AG09309 (cell line): ENCODE data around the gene TMEM258.
A peak's percentile ranks its signal among the peaks of the same experiment; 100 is the strongest.

ENCODE experiments used
- DNase-seq: peaks from one replicate; pipeline ENCODE4 v3.0.0-alpha.2; 2010; ENCODE audit warnings: low read depth
- H3K4me3 ChIP-seq: 2 replicates; pipeline ENCODE4 v1.5.1; 2011; ENCODE audit warnings: mild to moderate bottlenecking, low read depth, low read length, moderate library complexity; ENCODE audit not compliant: control insufficient read depth
- CTCF ChIP-seq: IDR thresholded peaks from 2 replicates; pipeline ENCODE4 v1.5.1; 2011; ENCODE audit warnings: mild to moderate bottlenecking, low read depth, low read length, inconsistent platforms; ENCODE audit not compliant: insufficient read depth, control insufficient read depth; ENCODE audit errors: missing control alignments

Gene TMEM258

DNA sequence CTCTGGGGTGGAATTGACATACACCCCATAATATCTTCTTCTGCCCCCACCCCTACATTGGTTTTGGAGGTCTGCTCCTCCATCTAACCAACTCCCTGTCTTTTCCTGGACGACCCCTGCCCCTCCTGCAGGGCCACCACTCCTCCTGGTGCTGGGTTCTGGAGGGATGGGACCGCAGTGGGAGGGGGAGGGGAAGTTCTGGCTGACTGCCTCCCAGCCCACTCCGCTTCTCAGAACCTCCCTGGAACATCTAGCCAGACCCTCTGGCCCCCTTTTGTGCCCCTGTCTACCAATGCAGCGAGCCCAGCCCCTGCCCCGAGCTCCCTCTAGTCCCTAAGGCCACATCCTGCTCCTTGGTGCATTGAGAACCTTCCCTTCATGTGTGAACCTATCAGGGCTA, 38.7 kb downstream of the TMEM258 start:
- no peak for DNase-seq
- TF ChIP-seq CTCF: no peak
- no peak overlapping the region for H3K4me3 ChIP-seq

DNA sequence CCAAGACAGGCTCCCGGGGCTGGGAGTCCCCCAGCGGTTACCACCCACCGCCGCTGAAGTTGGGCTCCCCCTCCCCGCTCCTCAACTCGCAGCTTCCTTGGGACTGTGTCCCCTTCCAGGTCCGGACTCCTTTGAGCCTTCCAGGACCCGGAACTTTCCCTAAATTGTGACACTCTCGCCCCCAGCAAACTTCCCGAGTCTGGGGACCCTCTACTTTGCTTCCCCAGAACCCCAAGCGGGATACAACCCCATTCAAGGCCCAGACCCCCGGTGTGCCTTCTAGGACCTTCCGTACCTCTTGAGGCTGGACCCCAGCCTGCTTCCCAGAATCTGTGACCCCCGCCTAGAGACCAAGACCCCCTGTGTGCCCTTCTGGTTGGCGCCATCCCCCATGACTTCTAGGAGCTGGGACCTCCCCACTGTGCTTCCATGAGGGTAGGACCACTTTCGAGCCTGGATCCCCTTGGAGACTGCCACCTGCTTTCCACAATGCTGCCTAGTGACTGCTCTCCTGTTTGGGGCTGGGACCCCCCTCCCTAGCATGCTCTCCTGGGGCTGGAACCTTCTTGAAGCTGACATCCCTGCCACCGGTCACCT, 39.4 kb downstream of the TMEM258 start:
- H3K4me3 ChIP-seq: peak overlapping the region; percentile 42
- DNase-seq: no peak
- TF ChIP-seq CTCF: no peak

- no peak for DNase-seq
- peak; percentile 38 for TF ChIP-seq CTCF
- peak within 1 kb of the TSS; percentile 42 for H3K4me3 ChIP-seq
These were observed 40.1 kb downstream of the TMEM258 start, which contains the start of gene MYRF for GRCh38 chr11:61752117-61752924. MYRF (plus strand) TSS chr11:61752636; CDS start chr11:61752745, 109 bp downstream.

- no peak for DNase-seq
- TF ChIP-seq CTCF: no peak
- no peak overlapping the region for H3K4me3 ChIP-seq
These were observed 41.0 kb downstream of the TMEM258 start for GRCh38 chr11:61751384-61751783.

GRCh38 chr11:61750631-61751273, 41.6 kb downstream of the TMEM258 start:
- H3K4me3 ChIP-seq: no peak overlapping the region
- no peak for TF ChIP-seq CTCF
- DNase-seq: no peak

GRCh38 chr11:61749591-61750217, 42.7 kb downstream of the TMEM258 start:
- no peak for TF ChIP-seq CTCF
- DNase-seq: no peak
- no peak overlapping the region for H3K4me3 ChIP-seq
